Upper lobe of right lung (tissue), 1 donor: ENCODE results near the gene COMP. TPM values are rescaled to one million over a fixed set of nuclear protein-coding genes. Genes with fewer than 3 reads are reported as not detected.

Source experiments
- ATAC-seq: fragments of 200-7000 bp; cut with Tn5 transposase; one replicate; pipeline ENCODE4 v1.9.1; 2020; ENCODE audit warnings: mild to moderate bottlenecking, moderate library complexity
- DNase-seq: peaks from one replicate; pipeline ENCODE4 v3.0.0-alpha.2; 2020
- H3K27ac ChIP-seq: fragments of 200-600 bp; one replicate; pipeline ENCODE4 v1.8.0; 2022
- H3K27me3 ChIP-seq: fragments of 200-600 bp; one replicate; pipeline ENCODE4 v1.8.0; 2022; ENCODE audit warnings: mild to moderate bottlenecking
- H3K36me3 ChIP-seq: fragments of 200-600 bp; one replicate; pipeline ENCODE4 v1.8.0; 2022
- H3K4me1 ChIP-seq: fragments of 200-600 bp; one replicate; pipeline ENCODE4 v1.8.0; 2022
- H3K4me3 ChIP-seq: fragments of 200-600 bp; one replicate; pipeline ENCODE4 v1.8.0; 2022; ENCODE audit warnings: mild to moderate bottlenecking
- H3K9me3 ChIP-seq: fragments of 200-600 bp; one replicate; pipeline ENCODE4 v1.8.0; 2022
- intact Hi-C: fragments of 100-400 bp; cut with DNase I; formaldehyde crosslinking; loops from one replicate; pipeline ENCODE4 v1.11.0; 2022
- total RNA-seq: library from RNA; stranded (reverse); fragmentation: NEBNext Ultra II Directional; extraction: Animal tissue kit (Norgen Biotek cat#: 25700); gene quantifications from one replicate; pipeline ENCODE4 v1.2.1, GENCODE V29; 2021
- TF ChIP-seq, protein P1 (sequence below): fragments of 200-600 bp; IDR thresholded peaks from one replicate; pipeline ENCODE4 v1.8.0; 2022; ENCODE audit warnings: antibody characterized with exemption
- donor health status: DM: no; HTN: yes; CAD: no; lungs with severe emphysema.

The COMP gene
- total RNA-seq, 1 donor from 2014 or later, result 9.7 TPM

DNA sequence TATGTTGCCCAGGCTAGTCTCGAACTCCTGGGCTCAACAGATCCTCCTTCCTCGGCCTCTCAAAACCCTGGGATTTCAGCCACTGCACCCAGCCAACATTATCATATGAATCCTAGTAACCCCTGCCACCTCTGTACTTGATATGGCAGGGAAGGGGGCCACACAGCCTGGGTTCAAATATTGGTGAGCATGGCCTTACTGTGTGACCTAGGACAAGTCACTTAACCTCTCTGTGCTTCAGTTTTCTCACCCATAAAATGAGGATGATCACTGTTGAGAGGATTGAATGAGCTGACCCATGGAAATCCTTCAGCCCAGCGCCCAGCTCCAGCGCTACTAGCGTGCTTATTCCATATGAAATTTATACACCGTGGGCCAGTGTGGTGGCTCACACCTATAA is 3.6 kb upstream of the COMP start:
- no peak for ATAC-seq
- no peak for DNase-seq
- H3K36me3 ChIP-seq, result no peaks in the 10 kb centered on the region
- H3K4me3 ChIP-seq, result no peak overlapping the region
- peaks cover 10% of the 10 kb centered on the region for H3K4me1 ChIP-seq
- H3K27ac ChIP-seq, result no peak overlapping the region
- TF ChIP-seq, protein P1, sequence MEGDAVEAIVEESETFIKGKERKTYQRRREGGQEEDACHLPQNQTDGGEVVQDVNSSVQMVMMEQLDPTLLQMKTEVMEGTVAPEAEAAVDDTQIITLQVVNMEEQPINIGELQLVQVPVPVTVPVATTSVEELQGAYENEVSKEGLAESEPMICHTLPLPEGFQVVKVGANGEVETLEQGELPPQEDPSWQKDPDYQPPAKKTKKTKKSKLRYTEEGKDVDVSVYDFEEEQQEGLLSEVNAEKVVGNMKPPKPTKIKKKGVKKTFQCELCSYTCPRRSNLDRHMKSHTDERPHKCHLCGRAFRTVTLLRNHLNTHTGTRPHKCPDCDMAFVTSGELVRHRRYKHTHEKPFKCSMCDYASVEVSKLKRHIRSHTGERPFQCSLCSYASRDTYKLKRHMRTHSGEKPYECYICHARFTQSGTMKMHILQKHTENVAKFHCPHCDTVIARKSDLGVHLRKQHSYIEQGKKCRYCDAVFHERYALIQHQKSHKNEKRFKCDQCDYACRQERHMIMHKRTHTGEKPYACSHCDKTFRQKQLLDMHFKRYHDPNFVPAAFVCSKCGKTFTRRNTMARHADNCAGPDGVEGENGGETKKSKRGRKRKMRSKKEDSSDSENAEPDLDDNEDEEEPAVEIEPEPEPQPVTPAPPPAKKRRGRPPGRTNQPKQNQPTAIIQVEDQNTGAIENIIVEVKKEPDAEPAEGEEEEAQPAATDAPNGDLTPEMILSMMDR, result no peak
- H3K27me3 ChIP-seq, result peaks cover 72% of the 10 kb centered on the region
- intact Hi-C loops, result no loop called here
- no peaks in the 10 kb centered on the region for H3K9me3 ChIP-seq

DNA sequence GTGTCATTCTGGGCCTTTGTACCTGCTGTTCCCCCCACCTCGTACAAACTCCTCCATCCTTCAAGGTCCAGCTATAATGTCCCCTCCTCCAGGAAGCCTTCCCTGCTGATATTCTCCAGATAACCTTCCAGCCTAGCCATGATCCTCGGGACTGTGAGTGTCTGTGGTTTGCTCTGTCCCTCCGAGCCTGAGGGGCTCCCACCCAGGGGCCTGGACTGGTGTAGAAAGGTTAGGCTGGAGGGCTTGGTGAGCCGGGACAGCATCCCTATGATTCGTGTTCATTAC is 2.9 kb upstream of the COMP start:
- H3K36me3 ChIP-seq, result no peaks in the 10 kb centered on the region
- TF ChIP-seq, protein P1, result no peak
- intact Hi-C loops, result no loop called here
- H3K4me3 ChIP-seq, result no peak overlapping the region
- peaks cover 13% of the 10 kb centered on the region for H3K4me1 ChIP-seq
- no peak for DNase-seq
- ATAC-seq, result no peak
- H3K27me3 ChIP-seq, result peaks cover 76% of the 10 kb centered on the region
- H3K9me3 ChIP-seq, result no peaks in the 10 kb centered on the region
- H3K27ac ChIP-seq, result no peak overlapping the region

DNA sequence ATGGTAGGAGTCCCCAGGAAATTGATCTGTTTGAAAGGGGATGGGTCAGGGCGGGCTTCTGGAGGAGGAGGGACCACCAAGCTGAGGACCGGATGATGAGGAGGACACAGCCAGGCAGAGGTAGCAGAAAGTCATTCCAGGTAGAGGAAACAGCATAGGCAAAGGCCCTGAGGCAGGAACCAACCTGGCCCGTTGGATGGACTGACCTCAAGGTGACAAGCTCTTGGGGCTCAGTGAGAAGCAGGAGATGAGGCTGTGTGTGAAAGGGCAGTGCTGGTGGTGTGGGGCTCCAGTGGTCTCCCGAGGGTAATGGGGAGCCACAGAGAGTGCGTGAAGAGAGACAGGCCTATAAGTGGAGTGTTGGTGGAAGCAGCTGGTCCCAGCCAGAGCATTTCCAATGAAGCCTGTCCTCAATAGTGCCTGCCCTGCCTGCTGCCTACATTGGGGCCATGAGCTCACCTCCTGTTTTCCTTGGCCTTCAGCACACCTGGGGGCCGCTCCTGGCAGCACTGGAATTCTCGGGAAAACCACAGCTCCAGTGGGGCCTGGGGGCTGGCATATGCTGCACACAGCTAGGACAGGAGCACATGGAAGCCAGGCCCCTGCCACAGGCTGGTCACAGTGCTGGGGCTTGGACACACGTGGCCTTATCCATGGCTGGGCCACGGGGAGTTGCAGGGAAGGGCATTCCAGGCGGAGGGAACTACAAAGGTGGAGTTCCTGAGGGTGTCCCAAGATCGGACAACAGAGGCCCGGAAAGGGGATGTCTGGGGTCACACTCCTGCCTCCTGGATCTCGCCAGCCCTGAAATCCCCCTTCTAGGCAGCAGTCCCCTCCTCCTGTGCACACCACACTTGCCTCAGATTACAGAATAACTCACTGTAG is 2.3 kb upstream of the COMP start:
- H3K36me3 ChIP-seq, result no peaks in the 10 kb centered on the region
- intact Hi-C loops, result no loop called here
- H3K9me3 ChIP-seq, result no peaks in the 10 kb centered on the region
- DNase-seq (no peak), ATAC-seq (no peak)
- TF ChIP-seq, protein P1, result no peak
- H3K4me1 ChIP-seq, result peaks cover 18% of the 10 kb centered on the region
- no peak overlapping the region for H3K27ac ChIP-seq
- no peak overlapping the region for H3K4me3 ChIP-seq
- peaks cover 76% of the 10 kb centered on the region for H3K27me3 ChIP-seq

DNA sequence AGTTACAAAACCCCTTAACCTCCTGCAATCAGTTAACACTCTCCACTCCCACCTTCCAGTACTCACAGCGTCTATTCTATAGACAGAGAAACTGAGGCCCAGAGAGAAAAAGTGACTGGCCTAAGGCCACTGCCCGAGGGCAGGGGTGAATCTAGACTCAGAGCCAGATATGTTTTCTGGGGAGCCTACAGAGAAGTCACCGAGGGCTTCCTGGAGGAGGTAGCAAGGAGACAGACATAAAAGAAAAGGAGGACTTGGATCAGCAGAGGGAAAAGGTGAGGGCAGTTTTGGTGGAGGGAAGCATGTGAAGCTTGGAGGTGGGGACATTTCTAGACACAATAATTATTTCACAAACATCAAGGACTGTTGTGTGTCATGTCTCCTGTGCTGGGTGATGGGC is 1.6 kb upstream of the COMP start:
- H3K4me1 ChIP-seq, result peaks cover 18% of the 10 kb centered on the region
- TF ChIP-seq, protein P1, result no peak
- H3K4me3 ChIP-seq, result no peak overlapping the region
- intact Hi-C loops, result no loop called here
- no peak overlapping the region for H3K27ac ChIP-seq
- H3K9me3 ChIP-seq, result no peaks in the 10 kb centered on the region
- ATAC-seq, result no peak
- H3K27me3 ChIP-seq, result peaks cover 76% of the 10 kb centered on the region
- no peak for DNase-seq
- no peaks in the 10 kb centered on the region for H3K36me3 ChIP-seq

DNA sequence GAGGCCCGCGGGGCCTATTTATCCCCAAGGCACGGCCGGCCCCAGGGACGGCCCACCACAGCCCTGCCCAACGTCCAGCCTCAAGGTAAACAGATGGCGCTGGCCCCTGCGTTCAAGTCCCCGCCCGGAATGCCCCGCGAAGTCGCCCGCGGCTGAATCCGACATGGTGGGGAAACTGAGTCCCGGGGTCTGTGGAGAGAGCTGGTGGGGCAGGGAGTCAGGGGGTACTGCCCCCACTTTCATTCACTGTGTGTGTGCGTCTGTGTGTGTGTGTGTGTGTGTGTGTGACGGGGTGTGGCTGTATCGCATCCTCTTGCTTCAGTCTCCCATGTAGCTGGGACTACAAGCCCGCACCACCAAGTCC is 192 bp upstream of the COMP start:
- DNase-seq, result no peak
- no peak for ATAC-seq
- Histone ChIP-seq H3K27ac (no peak overlapping the region), H3K4me1 (peaks cover 18% of the 10 kb centered on the region), H3K4me3 (no peak overlapping the region), H3K9me3 (no peaks in the 10 kb centered on the region), H3K36me3 (no peaks in the 10 kb centered on the region), H3K27me3 (peaks cover 81% of the 10 kb centered on the region)
- TF ChIP-seq, protein P1, result no peak
- intact Hi-C loops, result no loop called here
